AG04449 (cell line): ENCODE measurements around the gene KDELR1.

Experiments used
- CTCF ChIA-PET: fragments of 350-600 bp; formaldehyde crosslinking; extraction: SDS; loops from one replicate; lab custom pipeline; 2021; ENCODE audit warnings: antibody characterized with exemption; lab: Yijun Ruan, JAX
- POLR2A ChIA-PET: fragments of 400-600, 350-600 bp; formaldehyde crosslinking; extraction: SDS; loops from one replicate; lab custom pipeline; 2020; ENCODE audit warnings: antibody characterized with exemption, inconsistent platforms; lab: Yijun Ruan, JAX
- DNase-seq: peaks from one replicate; pipeline ENCODE4 v3.0.0-alpha.2; 2010; ENCODE audit warnings: low read depth, low spot score
- H3K4me3 ChIP-seq: 2 replicates; pipeline ENCODE4 v1.5.1; 2011; ENCODE audit warnings: low read depth, mild to moderate bottlenecking, control low read depth, low read length
- CTCF ChIP-seq: IDR thresholded peaks from one replicate; pipeline ENCODE4 v1.5.1; 2011; ENCODE audit warnings: mild to moderate bottlenecking, moderate library complexity, low read length, control low read depth, inconsistent platforms; ENCODE audit not compliant: insufficient read depth; ENCODE audit errors: missing control alignments

Gene KDELR1

GRCh38 chr19:48355365-48355954 lies 35.9 kb downstream of the KDELR1 start:
- POLR2A ChIA-PET: no interaction called here
- CTCF ChIA-PET: interaction anchor here (1.0 to 1.5 kb wide), 4 partner anchors 7 to 21 kb away, joined by 3 to 5 read pairs (median 4); no protein-coding TSS in a partner anchor
- H3K4me3 ChIP-seq: no peak overlapping the region
- TF ChIP-seq CTCF: no peak
- no peak for DNase-seq

- POLR2A ChIA-PET: no interaction called here
- no peak overlapping the region for H3K4me3 ChIP-seq
- CTCF ChIA-PET: interaction anchor here (1.0 to 1.7 kb wide), 6 partner anchors 8 to 234 kb away, joined by 3 to 5 read pairs (median 4); partner anchors contain the start of genes SYNGR4 and TMEM143
- no peak for TF ChIP-seq CTCF
- DNase-seq: no peak
These were observed 36.9 kb downstream of the KDELR1 start for GRCh38 chr19:48354332-48354992.

GRCh38 chr19:48353677-48354076 lies 37.7 kb downstream of the KDELR1 start:
- ChIA-PET POLR2A (no interaction called here), CTCF (interaction anchor here (1.2 to 1.7 kb wide), 3 partner anchors 10 to 235 kb away, joined by 3 to 5 read pairs (median 4); partner anchors contain the start of genes SYNGR4 and TMEM143)
- TF ChIP-seq CTCF: no peak
- no peak overlapping the region for H3K4me3 ChIP-seq
- no peak for DNase-seq

- POLR2A ChIA-PET: no interaction called here
- TF ChIP-seq CTCF: peak; percentile 79
- DNase-seq: no peak
- no peak overlapping the region for H3K4me3 ChIP-seq
- CTCF ChIA-PET: interaction anchor here (0.7 to 2.3 kb wide), 16 partner anchors 10 to 237 kb away, joined by 3 to 9 read pairs (median 4); partner anchors contain the start of genes GRIN2D, SYNGR4 and TMEM143
These were observed 40.0 kb downstream of the KDELR1 start for GRCh38 chr19:48351341-48351752.

- TF ChIP-seq CTCF: no peak
- ChIA-PET CTCF (interaction anchor here (0.7 to 2.3 kb wide), 17 partner anchors 8 to 238 kb away, joined by 3 to 9 read pairs (median 4); partner anchors contain the start of genes GRIN2D, SYNGR4 and TMEM143), POLR2A (no interaction called here)
- no peak overlapping the region for H3K4me3 ChIP-seq
- DNase-seq: no peak
These were observed 40.5 kb downstream of the KDELR1 start for GRCh38 chr19:48350856-48351255.

GRCh38 chr19:48348737-48349136 lies 42.6 kb downstream of the KDELR1 start:
- POLR2A ChIA-PET: no interaction called here
- H3K4me3 ChIP-seq: no peak overlapping the region
- no peak for DNase-seq
- CTCF ChIA-PET: interaction anchor here (1.3 to 4.3 kb wide), 4 partner anchors 8 to 235 kb away, joined by 5 to 18 read pairs (median 8); partner anchors contain the start of gene KDELR1
- TF ChIP-seq CTCF: no peak
